ENCODE results near the gene TSPAN18.
A peak's percentile ranks its signal among the peaks of the same experiment; 100 is the strongest.

Gene TSPAN18

GRCh38 chr11:44912270-44912987 lies 185.7 kb downstream of the TSPAN18 start:
- Histone ChIP-seq H3K9me3 (ENCODE audit: insufficient read depth, low read length) (no peaks in the 10 kb centered on the region), H3K36me3 (replicated peaks; ENCODE audit: low read depth, low read length) (no peaks in the 10 kb centered on the region), H3K4me3 (ENCODE audit: low read length) (no peak overlapping the region), H3K9ac (ENCODE audit: low read length) (no peak overlapping the region), H4K20me1 (ENCODE audit: insufficient read depth, low read length) (no peaks in the 10 kb centered on the region), H2AFZ (ENCODE audit: low read depth, low read length) (no peak overlapping the region), H3K79me2 (ENCODE audit: low read length) (no peaks in the 10 kb centered on the region), H3K4me2 (ENCODE audit: low read length) (no peak overlapping the region), H3K27me3 (ENCODE audit: low read depth, low read length) (no peaks in the 10 kb centered on the region), H3K4me1 (ENCODE audit: low read length) (peaks cover 52% of the 10 kb centered on the region), H3K27ac (ENCODE audit: low read length) (no peak overlapping the region)
- TF ChIP-seq CTCF (IDR thresholded peaks at IDR 0.05; ENCODE audit: low read depth, low read length): no peak
- no peak for TF ChIP-seq EZH2phosphoT487 (IDR thresholded peaks at IDR 0.05; ENCODE audit: low read depth)

GRCh38 chr11:44913502-44913901 lies 186.7 kb downstream of the TSPAN18 start:
- Histone ChIP-seq H3K4me1 (ENCODE audit: low read length) (peaks cover 52% of the 10 kb centered on the region), H3K27ac (ENCODE audit: low read length) (no peak overlapping the region), H3K9me3 (ENCODE audit: insufficient read depth, low read length) (no peaks in the 10 kb centered on the region), H2AFZ (ENCODE audit: low read depth, low read length) (no peak overlapping the region), H3K79me2 (ENCODE audit: low read length) (no peaks in the 10 kb centered on the region), H3K9ac (ENCODE audit: low read length) (no peak overlapping the region), H3K4me2 (ENCODE audit: low read length) (peak overlapping the region; percentile 21; the same call in 1 of the 2 replicates), H4K20me1 (ENCODE audit: insufficient read depth, low read length) (no peaks in the 10 kb centered on the region), H3K27me3 (ENCODE audit: low read depth, low read length) (no peaks in the 10 kb centered on the region), H3K4me3 (ENCODE audit: low read length) (no peak overlapping the region), H3K36me3 (replicated peaks; ENCODE audit: low read depth, low read length) (no peaks in the 10 kb centered on the region)
- TF ChIP-seq CTCF (IDR thresholded peaks at IDR 0.05; ENCODE audit: low read depth, low read length) (no peak), EZH2phosphoT487 (IDR thresholded peaks at IDR 0.05; ENCODE audit: low read depth) (no peak)

GRCh38 chr11:44914105-44914504 lies 187.3 kb downstream of the TSPAN18 start:
- no peak overlapping the region for H3K9ac ChIP-seq (ENCODE audit: low read length)
- H3K4me2 ChIP-seq (ENCODE audit: low read length): no peak overlapping the region
- TF ChIP-seq EZH2phosphoT487 (IDR thresholded peaks at IDR 0.05; ENCODE audit: low read depth) (no peak), CTCF (IDR thresholded peaks at IDR 0.05; ENCODE audit: low read depth, low read length) (no peak)
- H3K27ac ChIP-seq (ENCODE audit: low read length): no peak overlapping the region
- H3K36me3 ChIP-seq (replicated peaks; ENCODE audit: low read depth, low read length): no peaks in the 10 kb centered on the region
- H3K4me1 ChIP-seq (ENCODE audit: low read length): peaks cover 52% of the 10 kb centered on the region
- no peaks in the 10 kb centered on the region for H3K79me2 ChIP-seq (ENCODE audit: low read length)
- no peaks in the 10 kb centered on the region for H3K9me3 ChIP-seq (ENCODE audit: insufficient read depth, low read length)
- no peak overlapping the region for H3K4me3 ChIP-seq (ENCODE audit: low read length)
- no peaks in the 10 kb centered on the region for H3K27me3 ChIP-seq (ENCODE audit: low read depth, low read length)
- no peaks in the 10 kb centered on the region for H4K20me1 ChIP-seq (ENCODE audit: insufficient read depth, low read length)
- H2AFZ ChIP-seq (ENCODE audit: low read depth, low read length): no peak overlapping the region

GRCh38 chr11:44915004-44915403 lies 188.2 kb downstream of the TSPAN18 start:
- Histone ChIP-seq H3K79me2 (ENCODE audit: low read length) (no peaks in the 10 kb centered on the region), H3K4me3 (ENCODE audit: low read length) (peak overlapping the region; percentile 17; the same call in 1 of the 2 replicates), H3K36me3 (replicated peaks; ENCODE audit: low read depth, low read length) (no peaks in the 10 kb centered on the region), H2AFZ (ENCODE audit: low read depth, low read length) (no peak overlapping the region), H3K4me1 (ENCODE audit: low read length) (peaks cover 52% of the 10 kb centered on the region), H3K9ac (ENCODE audit: low read length) (no peak overlapping the region), H4K20me1 (ENCODE audit: insufficient read depth, low read length) (no peaks in the 10 kb centered on the region), H3K27ac (ENCODE audit: low read length) (no peak overlapping the region), H3K9me3 (ENCODE audit: insufficient read depth, low read length) (no peaks in the 10 kb centered on the region), H3K27me3 (ENCODE audit: low read depth, low read length) (no peaks in the 10 kb centered on the region), H3K4me2 (ENCODE audit: low read length) (peak overlapping the region; percentile 61)
- TF ChIP-seq EZH2phosphoT487 (IDR thresholded peaks at IDR 0.05; ENCODE audit: low read depth) (no peak), CTCF (IDR thresholded peaks at IDR 0.05; ENCODE audit: low read depth, low read length) (no peak)

Data from OCI-LY3 (cell line).